Skeletal muscle cell (primary cell): ENCODE data around the gene NFIX.

Experiments
- DNase-seq: peaks from one replicate; pipeline ENCODE4 v3.0.0-alpha.2; 2010; ENCODE audit warnings: low read depth
- H3K4me3 ChIP-seq: 2 replicates; pipeline ENCODE4 v1.5.1; 2011; ENCODE audit warnings: low read depth, mild to moderate bottlenecking, control low read depth, low read length, moderate library complexity

NFIX gene

GRCh38 chr19:13004273-13004672, 9.0 kb downstream of the NFIX start:
- H3K4me3 ChIP-seq: no peak overlapping the region
- no peak for DNase-seq

GRCh38 chr19:13005253-13005652, 10.0 kb downstream of the NFIX start:
- no peak for DNase-seq
- no peak overlapping the region for H3K4me3 ChIP-seq

GRCh38 chr19:13005861-13006370, 10.6 kb downstream of the NFIX start:
- no peak for DNase-seq
- no peak overlapping the region for H3K4me3 ChIP-seq

GRCh38 chr19:13006431-13007281, 11.4 kb downstream of the NFIX start:
- no peak overlapping the region for H3K4me3 ChIP-seq
- no peak for DNase-seq

GRCh38 chr19:13007292-13008045, 12.2 kb downstream of the NFIX start:
- H3K4me3 ChIP-seq: no peak overlapping the region
- no peak for DNase-seq

GRCh38 chr19:13008926-13009787, 13.9 kb downstream of the NFIX start:
- no peak overlapping the region for H3K4me3 ChIP-seq
- no peak for DNase-seq

- H3K4me3 ChIP-seq: no peak overlapping the region
- no peak for DNase-seq
These were observed 15.0 kb downstream of the NFIX start for GRCh38 chr19:13010038-13010991.

GRCh38 chr19:13010992-13011652, 15.8 kb downstream of the NFIX start:
- no peak for DNase-seq
- no peak overlapping the region for H3K4me3 ChIP-seq

- no peak for DNase-seq
- H3K4me3 ChIP-seq: no peak overlapping the region
These were observed 16.5 kb downstream of the NFIX start for GRCh38 chr19:13011653-13012389.

- DNase-seq: no peak
- H3K4me3 ChIP-seq: no peak overlapping the region
These were observed 17.1 kb downstream of the NFIX start for GRCh38 chr19:13012390-13012689.

GRCh38 chr19:13012690-13013608, 17.7 kb downstream of the NFIX start:
- no peak for DNase-seq
- H3K4me3 ChIP-seq: peak overlapping the region; percentile 33

- H3K4me3 ChIP-seq: no peak overlapping the region
- DNase-seq: no peak
These were observed 18.4 kb downstream of the NFIX start for GRCh38 chr19:13013649-13014048.

- DNase-seq: no peak
- no peak overlapping the region for H3K4me3 ChIP-seq
These were observed 19.0 kb downstream of the NFIX start for GRCh38 chr19:13014101-13014920.

- no peak overlapping the region for H3K4me3 ChIP-seq
- DNase-seq: no peak
These were observed 19.6 kb downstream of the NFIX start for GRCh38 chr19:13014921-13015280.

GRCh38 chr19:13015361-13016223, 20.3 kb downstream of the NFIX start:
- DNase-seq: no peak
- H3K4me3 ChIP-seq: no peak overlapping the region
